NCI-H82 treated with DMSO at 0.1 percent for 48 hours (cell line): Measurements from ENCODE around the gene SRPK2.

Source experiments
- DNase-seq: peaks from one replicate; lab custom pipeline; 2025; ENCODE audit not compliant: unreplicated experiment; lab: John Stamatoyannopoulos, UW

Gene SRPK2

DNA sequence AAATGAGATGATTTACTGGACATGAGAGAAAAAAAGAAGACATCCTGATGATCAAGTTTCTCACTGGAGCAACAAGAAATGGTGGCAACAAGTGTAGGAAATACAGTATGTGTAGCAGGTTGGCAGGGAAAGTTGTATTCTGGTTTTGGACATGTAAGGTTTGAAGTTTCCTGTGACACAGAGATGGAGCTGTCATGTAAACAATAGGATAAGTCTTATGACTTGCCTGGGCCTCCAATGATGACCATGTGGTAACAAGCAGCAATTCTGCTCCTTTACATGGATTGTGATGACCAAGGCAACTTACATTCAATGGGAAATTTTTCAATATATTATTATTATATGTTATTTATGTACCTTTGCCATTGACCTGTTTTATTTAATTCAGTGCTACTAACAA lies 249.3 kb downstream of the SRPK2 start:
- DNase-seq = no peak

DNA sequence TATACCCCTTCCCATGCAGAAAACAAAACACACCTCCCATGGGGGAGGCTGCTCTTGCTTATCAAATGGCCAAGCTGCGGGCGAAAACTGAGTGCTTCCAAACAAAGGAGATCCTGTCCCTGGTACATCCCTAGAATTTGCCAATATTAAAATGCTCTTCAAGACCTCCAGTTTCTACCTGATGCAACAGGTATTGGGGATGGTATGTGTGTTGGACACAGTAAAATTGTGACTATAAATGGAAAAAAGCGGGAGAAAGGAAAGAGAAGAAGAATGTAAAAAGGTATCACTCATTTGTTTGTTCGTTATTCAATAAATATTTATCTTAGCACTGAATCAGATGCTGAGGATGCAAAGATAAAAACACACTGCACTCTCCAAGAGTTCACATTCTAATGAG lies 250.8 kb downstream of the SRPK2 start:
- DNase-seq = no peak

DNA sequence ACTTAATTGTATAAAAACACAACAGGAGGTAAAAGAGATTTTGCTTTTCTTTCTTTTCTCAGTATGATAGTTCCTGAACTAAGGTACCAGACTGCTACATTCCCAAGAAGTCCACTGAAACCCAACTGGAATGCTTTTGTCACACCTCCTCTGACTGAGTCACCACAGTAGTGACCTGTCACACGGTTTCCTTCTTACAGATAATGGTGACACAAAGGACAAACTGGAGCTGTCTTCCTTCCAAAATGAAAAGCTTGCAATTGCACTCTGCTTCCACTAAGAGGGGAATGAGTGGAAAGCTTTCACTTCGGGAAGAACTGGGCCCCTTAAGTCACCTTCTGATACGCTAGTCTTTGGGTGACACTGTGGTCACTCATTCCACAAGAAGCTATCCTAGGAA lies 252.5 kb downstream of the SRPK2 start:
- no peak for DNase-seq

- no peak for DNase-seq
Observed at GRCh38 chr7:105133986-105134655, 254.6 kb downstream of the SRPK2 start.

- no peak for DNase-seq
Observed at GRCh38 chr7:105133358-105133757, 255.4 kb downstream of the SRPK2 start.

DNA sequence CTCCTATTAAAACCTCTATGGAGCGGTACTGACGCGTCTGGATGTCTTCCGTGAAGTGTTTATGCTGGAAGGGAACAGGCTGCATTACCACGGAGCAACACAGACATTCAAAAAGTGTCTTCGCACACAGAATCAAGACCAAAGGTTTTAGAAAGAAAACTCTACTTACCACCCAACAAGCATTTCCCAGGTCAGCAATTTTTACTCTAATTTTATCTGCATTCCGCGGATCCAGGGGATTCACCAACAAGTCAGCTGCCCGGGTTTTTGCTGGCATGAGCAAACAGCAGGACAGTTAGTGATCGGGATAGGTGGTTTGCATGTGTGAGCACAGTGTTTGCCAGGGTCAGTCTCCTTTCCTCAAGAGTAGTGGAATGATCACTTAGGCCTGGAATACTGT lies 255.9 kb downstream of the SRPK2 start:
- DNase-seq = no peak

DNA sequence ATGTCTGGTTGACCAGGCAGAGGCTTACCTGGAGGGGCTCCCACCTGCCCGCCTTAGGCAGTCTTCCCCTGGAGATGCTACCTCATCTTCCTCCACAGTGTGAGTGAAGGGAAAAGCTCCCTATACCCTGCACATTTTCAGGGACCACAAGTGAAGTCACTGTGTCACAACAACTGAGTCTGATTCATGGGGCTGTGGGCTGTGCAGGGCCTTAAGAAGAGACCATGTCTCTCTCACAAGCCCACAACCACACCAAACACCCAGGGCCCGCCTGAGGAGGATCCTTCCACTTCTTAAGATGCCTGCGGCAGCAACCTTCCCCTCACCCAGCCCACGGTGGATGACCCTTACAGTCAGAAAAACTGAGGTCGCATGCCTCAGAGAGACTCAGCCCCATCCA lies 256.4 kb downstream of the SRPK2 start:
- no peak for DNase-seq

DNA sequence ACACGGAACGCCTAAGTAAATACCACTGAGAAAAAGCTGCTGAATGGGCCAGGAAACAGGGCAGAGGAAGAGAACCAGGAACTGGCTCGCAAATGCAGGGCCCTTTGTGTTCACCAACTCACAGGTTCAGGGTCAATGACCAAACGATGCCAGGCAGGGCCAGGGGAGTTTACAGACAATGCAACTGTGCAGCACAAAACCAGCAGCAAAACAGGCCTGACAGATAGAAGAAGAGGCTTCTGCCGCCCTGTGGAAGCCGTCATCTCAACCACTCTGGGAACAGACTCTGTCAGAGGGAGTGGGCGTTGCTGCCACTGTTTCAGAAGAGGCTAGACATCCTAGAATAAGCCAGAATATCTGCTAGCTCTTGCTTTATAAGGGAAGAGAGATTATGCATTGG lies 256.8 kb downstream of the SRPK2 start:
- DNase-seq = no peak

DNA sequence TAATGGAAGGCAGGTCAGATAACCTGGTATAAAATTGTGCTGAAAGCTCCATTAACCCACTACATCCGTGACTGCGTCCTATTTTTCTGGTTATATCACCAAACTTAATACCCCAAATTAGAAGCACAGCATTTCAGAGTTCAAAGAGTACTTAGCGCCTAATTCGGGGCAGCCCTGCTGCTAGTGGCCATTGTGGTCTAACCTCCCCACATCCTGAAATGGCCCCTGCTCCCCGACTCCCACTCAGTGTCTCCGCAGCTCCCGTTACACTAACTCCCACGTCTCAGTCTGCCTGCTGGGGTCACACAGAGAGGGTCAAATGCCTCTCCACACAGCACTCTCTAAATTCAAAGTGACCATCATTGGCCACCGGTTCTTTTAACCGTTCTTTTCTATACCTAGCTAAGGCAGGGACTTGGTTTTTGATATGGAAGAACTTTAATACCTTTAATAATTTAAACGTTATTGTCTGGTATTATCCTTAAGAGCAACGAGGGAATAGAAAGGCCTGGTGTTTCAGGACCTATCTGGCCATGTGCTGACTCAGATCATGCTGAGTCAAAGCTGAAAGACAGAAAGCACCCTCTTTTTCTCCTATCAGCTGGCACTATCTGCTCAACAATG lies 257.6 kb downstream of the SRPK2 start:
- no peak for DNase-seq

GRCh38 chr7:105130580-105130979 lies 258.1 kb downstream of the SRPK2 start:
- DNase-seq = no peak

DNA sequence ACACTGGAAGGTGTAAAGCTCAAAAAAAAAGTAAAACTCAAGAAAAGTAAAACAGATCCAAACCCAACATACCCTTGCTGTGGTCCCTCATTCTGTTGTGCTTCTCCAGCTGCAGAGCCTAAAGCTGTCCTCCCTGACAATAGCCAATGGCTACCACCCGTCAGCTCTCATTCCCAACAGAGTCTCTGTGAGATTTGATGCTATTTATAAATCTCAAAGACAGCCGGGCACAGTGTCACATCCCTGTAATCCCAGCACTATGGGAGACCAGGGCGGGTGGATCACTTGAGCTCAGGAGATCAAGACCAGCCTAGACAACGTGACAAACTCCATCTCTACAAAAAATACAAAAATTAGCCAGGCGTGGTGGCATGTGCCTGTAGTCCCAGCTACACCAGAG lies 258.7 kb downstream of the SRPK2 start:
- no peak for DNase-seq

GRCh38 chr7:105127179-105127578 lies 261.5 kb downstream of the SRPK2 start:
- DNase-seq = no peak

GRCh38 chr7:105126436-105126975 lies 262.2 kb downstream of the SRPK2 start:
- no peak for DNase-seq

- DNase-seq = no peak
Observed at GRCh38 chr7:105125745-105126144, 263.0 kb downstream of the SRPK2 start.

DNA sequence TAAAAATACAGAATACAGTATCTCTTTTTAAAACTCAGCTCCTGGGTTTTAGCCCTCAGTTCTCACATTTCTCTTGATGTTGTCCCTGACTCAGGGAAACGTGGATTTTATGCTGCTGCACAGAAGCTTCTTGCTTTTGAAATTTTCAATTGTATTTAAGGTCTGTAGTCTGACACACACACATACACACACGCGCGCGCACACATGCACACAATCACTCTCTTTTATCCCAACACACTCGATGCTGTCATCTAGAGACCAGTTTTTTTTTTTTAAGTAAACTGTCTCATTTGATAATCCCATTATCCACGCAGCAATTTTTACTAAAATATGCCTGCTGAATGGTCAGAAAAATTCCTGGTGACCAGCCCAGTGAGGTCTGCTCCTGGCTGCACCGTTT lies 266.1 kb downstream of the SRPK2 start:
- DNase-seq = no peak

DNA sequence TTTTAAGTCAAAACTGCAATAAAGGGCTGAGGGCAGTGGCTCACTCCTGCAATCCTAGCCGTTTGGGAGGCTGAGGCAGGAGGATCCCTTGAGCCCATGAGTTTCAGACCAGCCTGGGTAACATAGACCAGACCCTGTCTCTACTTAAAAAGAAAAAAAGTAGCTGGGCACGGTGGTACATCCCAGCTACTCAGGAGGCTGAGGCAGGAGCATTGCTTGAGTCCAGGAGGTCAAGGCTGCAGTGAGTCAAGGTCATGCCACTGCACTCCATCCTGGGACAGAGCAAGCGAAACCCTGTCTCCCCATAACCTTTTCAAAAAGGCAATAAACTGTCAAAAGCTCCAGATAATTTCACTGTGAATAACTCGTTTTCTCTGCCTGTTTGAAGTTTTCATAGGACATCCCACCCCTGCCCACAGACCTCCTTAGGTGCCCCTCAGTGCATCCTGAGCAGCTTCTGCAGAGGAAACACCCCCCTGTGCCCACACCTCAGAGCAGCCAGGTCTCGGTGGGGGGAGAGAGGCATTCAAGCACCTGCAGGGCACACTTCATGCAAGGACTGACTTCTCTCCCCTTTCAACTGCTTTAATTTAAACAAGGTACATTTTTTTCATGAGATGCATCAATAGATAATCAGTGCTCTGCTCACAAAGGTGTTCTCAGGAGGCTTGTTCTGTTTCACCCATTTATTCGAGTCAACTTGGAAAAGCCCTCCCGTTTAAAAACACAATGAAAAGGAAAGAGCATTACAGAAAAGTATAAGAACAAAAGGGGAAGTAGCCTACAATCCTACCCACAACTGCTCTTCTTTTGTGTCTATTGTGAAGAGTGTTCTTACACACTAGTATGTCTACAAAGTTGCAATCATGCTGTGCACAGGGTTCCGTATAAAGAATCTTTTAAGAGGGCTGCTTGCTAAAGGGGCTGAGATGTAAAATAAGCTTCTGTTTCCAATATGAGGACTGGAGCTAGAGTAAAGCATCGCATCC lies 269.8 kb downstream of the SRPK2 start:
- DNase-seq = no peak

GRCh38 chr7:105112440-105113418 lies 276.0 kb downstream of the SRPK2 start:
- no peak for DNase-seq

DNA sequence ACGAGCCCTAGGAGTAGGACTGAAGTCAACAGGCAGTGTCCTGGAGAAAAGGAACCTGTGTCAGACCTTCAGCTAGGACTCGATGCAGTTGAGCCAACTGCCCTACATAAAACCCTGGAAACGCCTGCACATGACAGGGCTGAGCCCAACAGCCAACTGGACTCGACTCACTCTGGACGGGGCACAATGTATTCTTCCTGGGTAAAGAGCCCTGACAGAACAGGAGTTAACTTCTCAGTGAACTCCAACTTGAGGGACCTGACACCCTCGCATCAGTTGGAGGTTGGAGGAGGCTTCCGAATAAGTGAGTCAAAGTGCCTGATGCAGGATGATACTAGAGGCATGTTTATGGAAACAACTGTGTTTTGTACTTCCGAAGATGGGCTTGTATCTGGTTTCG lies 281.3 kb downstream of the SRPK2 start:
- DNase-seq = no peak

DNA sequence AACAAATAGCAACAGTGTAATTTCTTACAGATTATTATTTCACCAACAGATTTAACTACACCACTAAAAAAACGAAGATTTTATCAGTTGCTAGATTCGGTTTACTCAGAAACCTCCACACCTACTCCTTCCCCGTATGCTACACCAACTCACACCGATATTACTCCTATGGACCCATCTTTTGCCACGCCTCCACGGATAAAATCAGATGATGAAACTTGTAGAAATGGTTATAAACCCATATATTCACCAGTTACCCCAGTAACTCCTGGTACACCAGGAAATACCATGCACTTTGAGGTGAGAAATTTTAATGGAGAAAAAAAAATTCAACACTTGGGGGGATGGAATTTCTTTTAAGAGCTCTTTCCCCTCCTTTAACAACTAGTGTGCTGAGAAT lies 282.2 kb downstream of the SRPK2 start:
- DNase-seq = no peak

- DNase-seq = no peak
Observed at GRCh38 chr7:105105579-105105978, 283.1 kb downstream of the SRPK2 start.
